Gastrocnemius medialis (tissue), 4 donors: Measurements from ENCODE around the gene CLIP2.

Source experiments
- POLR2A ChIP-seq, 2 donors: fragments of 450-650 bp; IDR thresholded peaks; one replicate each; pipeline ENCODE4 v1.6.1; 2017; ENCODE audit warnings: antibody characterized with exemption in 2 of 2, mild to moderate bottlenecking in 2 of 2, moderate library complexity in 2 of 2
- TF ChIP-seq, protein P1 (sequence below), 5 experiments: fragments of 450-650 bp in 3 of 5; fragments of 200-600 bp in 2 of 5; sonication (generic) in 2 of 5; IDR thresholded peaks in 4 of 5; conservative IDR thresholded peaks in 1 of 5; 1 replicate in 4 of 5; 2 replicates in 1 of 5; pipeline ENCODE4 v1.5.1; 2016 to 2019; ENCODE audit warnings: antibody characterized with exemption in 5 of 5, mild to moderate bottlenecking in 3 of 5, moderate library complexity in 3 of 5

DNA sequence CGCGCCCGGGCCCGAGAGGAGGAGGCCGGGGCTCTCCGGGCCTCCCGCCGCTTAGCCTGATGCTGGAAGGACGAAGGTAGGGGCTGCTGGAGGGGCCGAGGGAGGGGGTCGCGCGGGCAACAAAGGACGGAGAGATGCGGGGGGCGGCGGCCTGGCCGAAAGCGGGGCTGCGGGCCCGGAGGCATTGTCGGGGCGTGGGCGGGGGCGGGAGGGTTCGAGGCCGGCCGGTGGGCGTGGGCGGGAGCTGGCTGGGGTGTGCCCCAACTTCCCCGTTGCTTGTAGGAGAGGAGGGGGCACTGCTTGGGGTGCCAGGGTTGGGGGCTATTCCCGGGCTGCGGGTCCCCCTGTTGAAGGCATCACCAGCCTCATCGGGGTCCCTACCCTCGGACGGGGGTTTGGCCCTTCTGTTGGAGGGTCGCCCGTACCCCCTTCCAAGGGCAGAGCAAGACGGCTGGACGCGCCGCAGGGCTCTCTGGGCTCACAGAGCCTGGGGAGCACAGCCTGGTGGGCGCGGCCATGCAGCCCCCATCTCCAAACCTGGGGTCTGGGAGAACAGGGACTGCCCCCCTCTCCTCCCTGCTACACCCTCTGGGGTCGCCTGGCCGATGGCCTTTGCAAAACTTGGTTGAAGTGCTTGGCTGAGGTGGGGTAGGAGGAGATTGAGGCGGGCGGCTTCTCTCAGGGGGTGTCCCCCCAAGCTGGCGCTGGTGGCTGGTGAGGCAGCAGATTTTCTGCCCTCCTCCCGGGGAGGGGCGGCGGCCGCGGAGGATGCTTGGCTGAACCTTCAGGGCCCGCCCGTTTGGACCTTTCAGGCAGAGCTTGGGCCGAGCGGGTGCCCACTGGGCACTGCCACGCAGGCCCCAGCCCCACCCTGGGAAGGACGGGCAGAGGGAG is 699 bp downstream of the CLIP2 start:
- TF ChIP-seq, protein P1, sequence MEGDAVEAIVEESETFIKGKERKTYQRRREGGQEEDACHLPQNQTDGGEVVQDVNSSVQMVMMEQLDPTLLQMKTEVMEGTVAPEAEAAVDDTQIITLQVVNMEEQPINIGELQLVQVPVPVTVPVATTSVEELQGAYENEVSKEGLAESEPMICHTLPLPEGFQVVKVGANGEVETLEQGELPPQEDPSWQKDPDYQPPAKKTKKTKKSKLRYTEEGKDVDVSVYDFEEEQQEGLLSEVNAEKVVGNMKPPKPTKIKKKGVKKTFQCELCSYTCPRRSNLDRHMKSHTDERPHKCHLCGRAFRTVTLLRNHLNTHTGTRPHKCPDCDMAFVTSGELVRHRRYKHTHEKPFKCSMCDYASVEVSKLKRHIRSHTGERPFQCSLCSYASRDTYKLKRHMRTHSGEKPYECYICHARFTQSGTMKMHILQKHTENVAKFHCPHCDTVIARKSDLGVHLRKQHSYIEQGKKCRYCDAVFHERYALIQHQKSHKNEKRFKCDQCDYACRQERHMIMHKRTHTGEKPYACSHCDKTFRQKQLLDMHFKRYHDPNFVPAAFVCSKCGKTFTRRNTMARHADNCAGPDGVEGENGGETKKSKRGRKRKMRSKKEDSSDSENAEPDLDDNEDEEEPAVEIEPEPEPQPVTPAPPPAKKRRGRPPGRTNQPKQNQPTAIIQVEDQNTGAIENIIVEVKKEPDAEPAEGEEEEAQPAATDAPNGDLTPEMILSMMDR (IDR thresholded peaks at IDR 0.05 in 4 of 5, conservative IDR thresholded peaks at IDR 0.05 in 1 of 5), result no peak
- TF ChIP-seq POLR2A (IDR thresholded peaks at IDR 0.05), result peak in 1 of 2 donors; percentile 1
